ENCODE measurements around the gene SYNJ1. TPM values are rescaled to one million over a fixed set of nuclear protein-coding genes. Genes with fewer than 3 reads are reported as not detected.

Gene SYNJ1
- total RNA-seq, 1 experiment from 2014 or later: 10.5 TPM

- H3K4me1 ChIP-seq (ENCODE audit: control insufficient read depth, insufficient read depth, low read length): no peaks in the 10 kb centered on the region
- H3K27me3 ChIP-seq (ENCODE audit: control insufficient read depth, insufficient read depth, low read length): no peaks in the 10 kb centered on the region
- H3K9me3 ChIP-seq (ENCODE audit: control insufficient read depth, insufficient read depth, low read depth, low read length): no peaks in the 10 kb centered on the region
- BruUV-seq (replicated peaks): no TSS peak
- in situ Hi-C loops (cut with HindIII; ENCODE audit: low pct_unique_long_range_greater_than_20kb, low sequenced_read_pairs): no loop called here
- no peak for TF ChIP-seq TCF7L2 (IDR thresholded peaks at IDR 0.05; ENCODE audit: low read depth, low read length)
- TF ChIP-seq POLR2AphosphoS5 (IDR thresholded peaks at IDR 0.05; ENCODE audit: low read depth, low read length): no peak
- TF ChIP-seq SIN3A (IDR thresholded peaks at IDR 0.05; ENCODE audit: borderline replicate concordance, insufficient read depth, low read depth, low read length): no peak
- no peak for TF ChIP-seq CTCF (IDR thresholded peaks at IDR 0.05)
- no peak for TF ChIP-seq REST (IDR thresholded peaks at IDR 0.05; ENCODE audit: insufficient read depth in 1 of 2, low read depth in 2 of 2, low read length in 1 of 2)
- ATAC-seq (no peak), DNase-seq (ENCODE audit: low read depth, low spot score) (no peak)
- H3K36me3 ChIP-seq (ENCODE audit: control insufficient read depth, insufficient read depth, low read length): peaks cover 3% of the 10 kb centered on the region
- intact Hi-C loops (cut with micrococcal nuclease; ENCODE audit: unreplicated experiment): no loop called here
- CTCF ChIA-PET: no interaction called here
- H3K27ac ChIP-seq (ENCODE audit: low read length): no peak overlapping the region
- POLR2A ChIA-PET: no interaction called here
- no peak overlapping the region for H3K4me3 ChIP-seq (ENCODE audit: low read depth in 2 of 2, low read length in 2 of 2)
Measured at GRCh38 chr21:32674731-32675130, 53.1 kb downstream of the SYNJ1 start.

GRCh38 chr21:32674038-32674437, 53.8 kb downstream of the SYNJ1 start:
- Histone ChIP-seq H3K36me3 (ENCODE audit: control insufficient read depth, insufficient read depth, low read length) (peaks cover 3% of the 10 kb centered on the region), H3K9me3 (ENCODE audit: control insufficient read depth, insufficient read depth, low read depth, low read length) (no peaks in the 10 kb centered on the region), H3K27me3 (ENCODE audit: control insufficient read depth, insufficient read depth, low read length) (no peaks in the 10 kb centered on the region), H3K27ac (ENCODE audit: low read length) (no peak overlapping the region), H3K4me3 (ENCODE audit: low read depth in 2 of 2, low read length in 2 of 2) (no peak overlapping the region), H3K4me1 (ENCODE audit: control insufficient read depth, insufficient read depth, low read length) (no peaks in the 10 kb centered on the region)
- TF ChIP-seq CTCF (IDR thresholded peaks at IDR 0.05) (no peak), POLR2AphosphoS5 (IDR thresholded peaks at IDR 0.05; ENCODE audit: low read depth, low read length) (no peak)
- CTCF ChIA-PET: no interaction called here
- intact Hi-C loops (cut with micrococcal nuclease; ENCODE audit: unreplicated experiment) (no loop called here), in situ Hi-C loops (cut with HindIII; ENCODE audit: low pct_unique_long_range_greater_than_20kb, low sequenced_read_pairs) (no loop called here)
- ATAC-seq: no peak
- no TSS peak for BruUV-seq (replicated peaks)
- DNase-seq (ENCODE audit: low read depth, low spot score): no peak
- POLR2A ChIA-PET: no interaction called here

GRCh38 chr21:32666258-32666657, 61.6 kb downstream of the SYNJ1 start:
- POLR2A ChIA-PET: no interaction called here

More at GRCh38 chr21:32666258-32666657, 61.6 kb downstream of the SYNJ1 start:
- H3K4me1 ChIP-seq (ENCODE audit: control insufficient read depth, insufficient read depth, low read length): no peaks in the 10 kb centered on the region
- no peaks in the 10 kb centered on the region; the same call in 1 of the 2 replicates for H3K36me3 ChIP-seq (ENCODE audit: control insufficient read depth, insufficient read depth, low read length)
- DNase-seq (ENCODE audit: low read depth, low spot score): no peak
- BruUV-seq (replicated peaks): no TSS peak
- H3K9me3 ChIP-seq (ENCODE audit: control insufficient read depth, insufficient read depth, low read depth, low read length): no peaks in the 10 kb centered on the region
- ATAC-seq: no peak
- CTCF ChIA-PET: no interaction called here
- TF ChIP-seq POLR2AphosphoS5 (IDR thresholded peaks at IDR 0.05; ENCODE audit: low read depth, low read length): no peak
- TF ChIP-seq TCF7L2 (IDR thresholded peaks at IDR 0.05; ENCODE audit: low read depth, low read length): no peak
- no peak for TF ChIP-seq CTCF (IDR thresholded peaks at IDR 0.05)
- TF ChIP-seq REST (IDR thresholded peaks at IDR 0.05; ENCODE audit: insufficient read depth in 1 of 2, low read depth in 2 of 2, low read length in 1 of 2): no peak
- no peak for TF ChIP-seq SIN3A (IDR thresholded peaks at IDR 0.05; ENCODE audit: borderline replicate concordance, insufficient read depth, low read depth, low read length)
- H3K27me3 ChIP-seq (ENCODE audit: control insufficient read depth, insufficient read depth, low read length): no peaks in the 10 kb centered on the region
- no peak overlapping the region for H3K27ac ChIP-seq (ENCODE audit: low read length)
- H3K4me3 ChIP-seq (ENCODE audit: low read depth in 2 of 2, low read length in 2 of 2): no peak overlapping the region
- intact Hi-C loops (cut with micrococcal nuclease; ENCODE audit: unreplicated experiment): no loop called here
- in situ Hi-C loops (cut with HindIII; ENCODE audit: low pct_unique_long_range_greater_than_20kb, low sequenced_read_pairs): no loop called here
